ENCODE data around the gene DNMT3B.
"Not testable (repeated sequence)": the region's sequence is repeated elsewhere in the genome, so short reads cannot be mapped to it uniquely, and the experiment has no call there.

Gene DNMT3B

GRCh38 chr20:32761831-32762753, at the start of gene DNMT3B:
DNMT3B (plus strand) TSS chr20:32762385; CDS start chr20:32780324, 17,939 bp downstream.
- DNase-seq = peak; percentile 61 to 65

- no peak for DNase-seq
Observed at GRCh38 chr20:32718749-32719348, 43.3 kb upstream of the DNMT3B start.

DNA sequence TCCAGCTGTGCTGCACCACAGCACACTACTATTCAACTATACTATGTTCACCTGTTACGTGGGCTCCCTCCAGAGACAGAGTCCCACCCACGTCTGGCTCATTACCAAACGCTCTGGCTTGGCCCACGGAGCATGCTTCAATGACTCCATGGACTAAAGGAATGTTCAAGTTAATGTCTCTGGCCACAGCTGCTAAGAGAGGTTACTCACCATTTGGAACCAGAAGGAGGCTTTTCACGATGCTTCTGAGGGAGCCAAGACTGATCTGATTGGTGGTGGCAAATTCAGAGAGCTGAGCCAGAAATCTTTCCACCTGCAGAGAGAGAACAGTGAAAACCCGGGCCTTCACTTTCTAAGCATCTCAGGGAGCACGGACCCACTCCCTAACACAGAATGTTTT, 34.5 kb upstream of the DNMT3B start:
- DNase-seq = no peak

GRCh38 chr20:32728435-32728834, 33.8 kb upstream of the DNMT3B start:
- not testable (repeated sequence) for DNase-seq

GRCh38 chr20:32729334-32729733, 32.9 kb upstream of the DNMT3B start:
- DNase-seq = not testable (repeated sequence)

GRCh38 chr20:32731882-32732266, 30.3 kb upstream of the DNMT3B start:
- DNase-seq = no peak

GRCh38 chr20:32737371-32738223, 24.6 kb upstream of the DNMT3B start:
- peak; percentile 6 to 29 for DNase-seq

GRCh38 chr20:32741151-32741550, 21.0 kb upstream of the DNMT3B start:
- DNase-seq = no peak

DNA sequence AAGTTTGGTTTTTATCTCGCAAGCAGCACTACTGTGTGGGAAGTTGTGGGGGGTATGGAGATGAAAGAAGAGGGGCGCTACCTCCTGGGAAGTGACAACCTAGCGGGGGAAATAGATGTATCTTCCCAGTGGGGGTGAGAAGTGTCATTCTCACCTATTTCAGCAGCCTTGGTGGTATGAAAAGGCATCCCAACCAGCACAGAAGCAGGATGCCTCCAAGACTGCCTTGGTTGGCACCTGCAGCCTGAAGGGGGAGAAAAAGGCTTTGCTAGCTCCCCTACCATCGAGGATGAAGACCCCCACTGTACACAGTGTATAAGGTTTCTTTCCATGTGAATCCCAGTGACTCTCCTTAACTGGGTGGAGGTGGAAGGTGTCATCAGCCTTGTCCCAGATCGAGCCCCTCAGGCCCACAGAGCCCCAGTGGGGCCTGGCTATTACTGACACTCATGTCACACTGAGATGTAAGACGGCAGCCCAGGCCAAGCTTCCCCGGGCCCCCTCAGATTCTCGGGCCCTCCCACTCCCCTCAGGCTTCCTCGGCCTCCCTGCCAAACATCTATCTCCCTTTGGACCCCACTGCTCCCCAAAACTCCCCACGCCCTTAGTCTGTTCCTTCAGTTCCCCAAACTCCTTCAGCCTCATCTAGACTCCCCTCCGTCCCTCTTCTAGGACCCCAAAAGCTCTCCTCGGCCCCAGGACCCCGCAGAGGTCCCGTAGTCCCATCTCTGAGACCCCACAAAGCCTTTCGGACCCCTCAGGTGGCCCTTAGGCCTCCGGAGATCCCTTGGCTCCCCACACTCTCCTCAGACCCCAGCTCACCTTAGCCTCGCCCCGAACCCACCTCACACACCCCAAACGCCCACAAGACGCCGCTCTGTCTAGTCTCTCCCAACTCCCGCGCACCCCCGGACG, 19.6 kb upstream of the DNMT3B start:
- no peak for DNase-seq

GRCh38 chr20:32743237-32744112, 18.7 kb upstream of the DNMT3B start, which contains the start of gene COMMD7:
COMMD7 (minus strand) TSS chr20:32743467; CDS start chr20:32743391, 76 bp downstream.
- DNase-seq = peak; percentile 60 to 61

DNA sequence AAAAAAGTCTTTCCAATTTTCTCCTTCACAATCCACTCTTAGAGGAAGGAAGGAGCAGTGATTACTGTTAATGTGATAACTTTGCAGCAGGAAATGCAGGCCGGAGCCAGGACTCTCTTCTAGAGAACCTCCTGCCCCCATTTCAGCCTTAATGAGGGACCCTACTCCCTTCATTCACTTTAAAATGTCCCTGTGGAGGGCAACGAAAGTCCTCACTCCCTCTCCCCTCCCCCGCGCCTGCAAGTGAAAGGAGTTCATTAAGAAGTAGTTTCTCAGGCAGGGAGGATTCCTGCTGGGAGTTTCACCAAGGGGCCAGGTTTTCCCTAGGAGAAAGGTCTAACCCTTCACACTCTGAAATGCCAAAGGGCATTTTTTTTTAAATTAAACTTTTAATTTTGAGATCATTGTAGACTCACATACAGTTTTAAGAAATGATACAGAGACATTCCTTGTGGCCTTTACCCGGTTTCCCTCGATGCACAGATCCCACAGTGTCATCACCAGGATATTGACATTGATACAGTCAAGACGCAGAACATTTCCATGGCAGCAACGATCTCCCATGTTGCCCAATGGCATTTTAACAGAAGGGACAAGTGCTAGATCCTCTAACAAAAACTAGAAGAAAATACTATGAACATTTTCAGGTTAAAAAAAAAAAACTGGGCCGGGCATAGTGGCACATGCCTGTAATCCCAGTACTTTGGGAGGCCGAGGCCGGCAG, 12.1 kb upstream of the DNMT3B start:
- DNase-seq = no peak

DNA sequence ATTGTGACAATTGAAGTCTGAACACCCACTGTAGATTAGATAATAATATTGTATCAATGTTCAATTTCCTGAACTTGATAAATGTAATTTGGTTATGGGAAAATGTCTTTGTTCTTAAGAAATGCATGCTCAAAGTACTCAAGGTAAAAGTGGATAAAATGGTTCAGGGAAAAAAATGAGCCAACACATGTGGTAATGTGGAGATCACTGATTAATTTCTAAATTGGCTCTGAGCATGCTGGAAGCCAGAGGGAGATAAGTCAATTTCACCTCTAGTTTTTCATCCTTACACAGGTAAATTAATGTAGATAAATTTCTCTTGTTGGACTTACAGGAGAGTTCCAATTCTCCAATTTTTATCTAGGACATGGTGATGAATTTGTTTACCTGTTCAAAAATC, 10.9 kb upstream of the DNMT3B start:
- DNase-seq = no peak

- no peak for DNase-seq
Observed at GRCh38 chr20:32751702-32752457, 10.3 kb upstream of the DNMT3B start.

DNA sequence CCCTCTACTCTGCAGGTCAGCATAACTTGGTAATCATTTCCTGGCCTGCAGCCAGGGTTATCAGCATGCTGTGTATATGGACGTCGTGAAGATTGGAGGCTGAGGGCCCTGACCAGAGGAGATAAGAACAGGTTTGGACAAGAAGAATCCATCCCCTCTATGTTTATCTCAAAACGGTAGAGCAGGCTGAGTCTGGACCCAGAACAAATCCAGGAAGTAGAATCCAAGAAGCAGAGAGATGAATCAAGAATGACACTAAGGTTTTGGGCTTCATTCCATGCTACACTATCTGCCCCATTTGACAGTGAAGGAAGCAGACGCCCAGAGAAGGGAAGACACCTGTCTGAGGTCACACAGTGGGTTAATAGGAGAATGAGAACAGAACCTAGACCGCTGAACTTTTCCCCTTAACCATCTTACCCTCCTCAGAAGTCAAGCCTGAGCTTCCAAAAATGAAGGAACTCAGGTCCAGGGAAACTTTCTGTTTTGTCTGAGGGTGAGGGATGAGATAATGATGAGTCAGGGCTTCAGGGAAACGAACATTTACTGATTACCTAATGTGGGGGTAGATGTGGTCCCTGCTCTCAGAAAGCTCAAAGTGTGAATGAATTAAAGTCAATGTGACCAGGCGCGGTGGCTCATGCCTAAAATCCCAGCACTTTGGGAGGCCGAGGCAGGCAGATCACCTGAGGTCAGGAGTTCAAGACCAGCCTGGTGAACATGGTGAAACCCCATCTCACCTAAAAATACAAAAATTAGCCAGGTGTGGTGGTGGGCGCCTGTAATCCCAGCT, 9.5 kb upstream of the DNMT3B start:
- no peak for DNase-seq

DNA sequence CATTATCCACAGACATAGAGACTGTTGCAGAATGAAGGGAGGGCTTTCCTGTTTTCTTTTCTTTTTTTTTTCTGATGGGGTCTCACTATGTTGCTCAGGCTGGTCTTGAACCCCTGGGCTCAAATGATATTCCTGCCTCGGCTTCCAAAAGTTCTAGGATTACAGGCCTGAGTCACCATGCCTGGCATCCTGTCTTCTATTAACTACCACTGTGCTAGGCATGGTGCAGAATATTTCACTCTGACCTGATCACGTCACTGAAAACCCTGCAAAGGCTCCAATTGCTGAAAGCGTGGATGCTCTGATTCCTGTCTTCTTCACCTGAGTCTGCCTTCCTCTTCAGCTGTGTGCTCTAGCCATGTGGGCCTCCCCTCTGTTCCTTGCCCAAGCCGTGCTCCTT, 8.5 kb upstream of the DNMT3B start:
- DNase-seq = no peak

DNA sequence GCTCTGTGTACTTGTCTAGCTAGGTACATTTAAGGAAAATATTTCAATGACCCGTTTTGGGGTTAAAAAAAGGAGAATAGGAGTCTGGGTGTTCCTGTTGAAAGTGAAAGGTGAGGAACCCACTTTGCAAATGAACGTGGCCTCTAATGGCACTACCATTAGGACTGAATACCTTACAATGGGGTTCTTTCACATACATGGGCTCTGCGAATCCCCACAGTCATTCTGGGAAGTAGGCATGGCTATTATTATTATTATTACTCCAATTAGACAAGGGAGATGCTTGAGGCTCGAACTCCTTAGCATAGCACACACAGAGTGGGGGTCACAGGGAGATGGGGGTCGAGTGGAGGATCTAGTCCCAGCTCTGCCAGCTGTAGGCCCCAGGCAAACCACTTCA, 6.0 kb upstream of the DNMT3B start:
- DNase-seq = no peak

- no peak for DNase-seq
Observed at GRCh38 chr20:32761417-32761830, 761 bp upstream of the DNMT3B start.

GRCh38 chr20:32762754-32763201, 593 bp downstream of the DNMT3B start:
- DNase-seq = no peak
